ENCODE data around the gene COP1. TPM values are rescaled to one million over a fixed set of nuclear protein-coding genes. Genes with fewer than 3 reads are reported as not detected.

The COP1 gene
- total and polyA plus RNA-seq, 2 donors (not counting 3 experiments of a cell fraction or from before 2014, with no cell fraction given), result 16.5 to 40.9 TPM

GRCh38 chr1:175944591-175944990 is 262.5 kb downstream of the COP1 start:
- H3K9ac ChIP-seq (replicated peaks; ENCODE audit: extremely low read depth, insufficient read depth, low read length), result no peak overlapping the region
- intact Hi-C loops (cut with micrococcal nuclease), result no loop called here
- H3K27ac ChIP-seq (ENCODE audit: insufficient read depth, low read depth, low read length), result no peak overlapping the region
- no peaks in the 10 kb centered on the region for H3K9me1 ChIP-seq (replicated peaks; ENCODE audit: control insufficient read depth, extremely low read depth, insufficient read depth, low read length)
- H3K36me3 ChIP-seq (ENCODE audit: control insufficient read depth in 2 of 2, extremely low read depth in 1 of 2, insufficient read depth in 2 of 2, low read length in 2 of 2), result peaks cover 0 to 5% of the 10 kb centered on the region in 2 experiments
- H3K4me1 ChIP-seq (ENCODE audit: control insufficient read depth, extremely low read depth, insufficient read depth, low read length), result no peaks in the 10 kb centered on the region
- H3K9me3 ChIP-seq (replicated peaks; ENCODE audit: control insufficient read depth, insufficient read depth, low read length), result no peaks in the 10 kb centered on the region
- BruUV-seq (replicated peaks), result no TSS peak
- TF ChIP-seq POLR2A (IDR thresholded peaks at IDR 0.05; ENCODE audit: low read depth, low read length), result no peak
- TF ChIP-seq CTCF (IDR thresholded peaks at IDR 0.05; ENCODE audit: extremely low read depth in 1 of 2, insufficient read depth in 1 of 2, low read depth in 1 of 2, low read length in 2 of 2), result no peak
- no peak for TF ChIP-seq GATA2 (IDR thresholded peaks at IDR 0.05; ENCODE audit: insufficient read depth, insufficient read length, low read depth, low read length)
- TF ChIP-seq MYC (IDR thresholded peaks at IDR 0.05; ENCODE audit: low read depth, low read length), result no peak
- TF ChIP-seq MAX (IDR thresholded peaks at IDR 0.05; ENCODE audit: insufficient read depth, insufficient read length), result no peak
- TF ChIP-seq EZH2 (IDR thresholded peaks at IDR 0.05; ENCODE audit: borderline replicate concordance, low read depth, low read length, severe bottlenecking), result no peak
- TF ChIP-seq POLR2AphosphoS5 (IDR thresholded peaks at IDR 0.05; ENCODE audit: insufficient read depth, low read depth, low read length), result no peak
- no peak for TF ChIP-seq JUN (IDR thresholded peaks at IDR 0.05; ENCODE audit: borderline replicate concordance, insufficient read depth, insufficient read length, low read depth)
- no peak for TF ChIP-seq FOS (IDR thresholded peaks at IDR 0.05; ENCODE audit: borderline replicate concordance, insufficient read depth, low read length)
- H3K4me2 ChIP-seq (ENCODE audit: insufficient read depth, low read length), result no peak overlapping the region
- H3K4me3 ChIP-seq (replicated peaks in 1 of 3; ENCODE audit: insufficient read depth in 1 of 3, low read depth in 1 of 3, low read length in 3 of 3), result no peak overlapping the region
- FAIRE-seq, result no peak
- no peak overlapping the region for H2AFZ ChIP-seq (ENCODE audit: low read depth, low read length)
- H4K20me1 ChIP-seq (replicated peaks; ENCODE audit: control insufficient read depth, extremely low read depth, insufficient read depth, low read length), result no peaks in the 10 kb centered on the region
- H3K27me3 ChIP-seq (ENCODE audit: control insufficient read depth in 2 of 2, insufficient read depth in 2 of 2, low read length in 2 of 2), result no peaks in the 10 kb centered on the region
- no peaks in the 10 kb centered on the region for H3K79me2 ChIP-seq (ENCODE audit: control insufficient read depth, insufficient read depth, low read length)
- no peak for DNase-seq (ENCODE audit: low read depth, low spot score)
- CTCF ChIA-PET, result no interaction called here
- dilution Hi-C loops (cut with MboI; ENCODE audit: extremely low pct_ligation_motif_present, low sequenced_read_pairs), result no loop called here
- POLR2A ChIA-PET, result no interaction called here

All from endothelial cell of umbilical vein (primary cell).